ENCODE results near the gene CFAP126. TPM values are rescaled to one million over a fixed set of nuclear protein-coding genes. Genes with fewer than 3 reads are reported as not detected.

Gene CFAP126
- total and polyA plus RNA-seq, 2 of the 13 experiments (the other 11 are each of a cell fraction or from before 2014, with no cell fraction given) = not detected

DNA sequence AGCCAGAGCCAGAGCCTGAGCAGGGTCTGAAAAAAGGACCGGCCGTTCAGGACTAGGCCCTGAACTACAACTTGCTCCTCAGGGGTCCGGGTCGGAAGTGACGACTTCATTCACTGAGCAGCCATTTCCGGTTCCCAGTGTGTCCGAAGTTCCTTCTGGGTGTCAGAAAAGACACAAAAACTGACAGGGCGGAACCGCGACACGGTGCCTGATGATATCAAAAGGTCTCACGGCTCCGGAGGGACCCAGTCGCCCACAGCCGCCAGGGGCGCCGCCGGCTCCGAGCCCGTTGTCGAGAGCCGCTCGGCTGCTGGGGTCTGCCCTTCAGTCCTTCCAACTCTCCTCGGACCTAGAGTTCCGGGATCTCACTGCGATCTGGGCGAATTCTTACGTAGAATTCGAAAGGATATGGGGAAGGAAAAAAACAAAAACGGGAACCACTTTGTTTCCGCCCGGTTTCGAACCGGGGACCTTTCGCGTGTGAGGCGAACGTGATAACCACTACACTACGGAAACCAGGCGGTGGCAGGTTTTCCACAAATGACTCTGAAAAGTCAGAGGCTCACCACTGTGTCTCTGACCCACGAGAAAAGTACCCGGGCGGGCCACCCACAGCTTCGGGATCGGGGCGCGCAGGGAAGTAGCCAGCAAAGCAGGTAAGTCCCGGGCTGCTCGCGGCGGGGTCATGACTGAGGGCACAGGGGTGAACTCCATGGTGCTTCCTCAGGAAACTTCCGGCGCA is 31.8 kb upstream of the CFAP126 start (continued):
- TF ChIP-seq, protein P1, sequence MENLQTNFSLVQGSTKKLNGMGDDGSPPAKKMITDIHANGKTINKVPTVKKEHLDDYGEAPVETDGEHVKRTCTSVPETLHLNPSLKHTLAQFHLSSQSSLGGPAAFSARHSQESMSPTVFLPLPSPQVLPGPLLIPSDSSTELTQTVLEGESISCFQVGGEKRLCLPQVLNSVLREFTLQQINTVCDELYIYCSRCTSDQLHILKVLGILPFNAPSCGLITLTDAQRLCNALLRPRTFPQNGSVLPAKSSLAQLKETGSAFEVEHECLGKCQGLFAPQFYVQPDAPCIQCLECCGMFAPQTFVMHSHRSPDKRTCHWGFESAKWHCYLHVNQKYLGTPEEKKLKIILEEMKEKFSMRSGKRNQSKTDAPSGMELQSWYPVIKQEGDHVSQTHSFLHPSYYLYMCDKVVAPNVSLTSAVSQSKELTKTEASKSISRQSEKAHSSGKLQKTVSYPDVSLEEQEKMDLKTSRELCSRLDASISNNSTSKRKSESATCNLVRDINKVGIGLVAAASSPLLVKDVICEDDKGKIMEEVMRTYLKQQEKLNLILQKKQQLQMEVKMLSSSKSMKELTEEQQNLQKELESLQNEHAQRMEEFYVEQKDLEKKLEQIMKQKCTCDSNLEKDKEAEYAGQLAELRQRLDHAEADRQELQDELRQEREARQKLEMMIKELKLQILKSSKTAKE (CRISPR knock-in tag; IDR thresholded peaks at IDR 0.05; ENCODE audit: borderline replicate concordance) = peak; percentile 35; the same call in 1 of the 2 replicates
- peak; percentile 72 for TF ChIP-seq ZC3H13 (CRISPR knock-in tag; IDR thresholded peaks at IDR 0.05)
- TF ChIP-seq U2AF2 (IDR thresholded peaks at IDR 0.05; ENCODE audit: low read depth, low read length) = 0 out of 2 replicates have a peak, but pooled peaks have one; percentile 20
- TF ChIP-seq, protein P2, sequence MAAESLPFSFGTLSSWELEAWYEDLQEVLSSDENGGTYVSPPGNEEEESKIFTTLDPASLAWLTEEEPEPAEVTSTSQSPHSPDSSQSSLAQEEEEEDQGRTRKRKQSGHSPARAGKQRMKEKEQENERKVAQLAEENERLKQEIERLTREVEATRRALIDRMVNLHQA (CRISPR knock-in tag; IDR thresholded peaks at IDR 0.05) = no peak
- TF ChIP-seq ZNF30 (CRISPR knock-in tag; IDR thresholded peaks at IDR 0.05) = 0 out of 2 replicates have a peak, but pooled peaks have one; percentile 18
- TF ChIP-seq, protein P3, sequence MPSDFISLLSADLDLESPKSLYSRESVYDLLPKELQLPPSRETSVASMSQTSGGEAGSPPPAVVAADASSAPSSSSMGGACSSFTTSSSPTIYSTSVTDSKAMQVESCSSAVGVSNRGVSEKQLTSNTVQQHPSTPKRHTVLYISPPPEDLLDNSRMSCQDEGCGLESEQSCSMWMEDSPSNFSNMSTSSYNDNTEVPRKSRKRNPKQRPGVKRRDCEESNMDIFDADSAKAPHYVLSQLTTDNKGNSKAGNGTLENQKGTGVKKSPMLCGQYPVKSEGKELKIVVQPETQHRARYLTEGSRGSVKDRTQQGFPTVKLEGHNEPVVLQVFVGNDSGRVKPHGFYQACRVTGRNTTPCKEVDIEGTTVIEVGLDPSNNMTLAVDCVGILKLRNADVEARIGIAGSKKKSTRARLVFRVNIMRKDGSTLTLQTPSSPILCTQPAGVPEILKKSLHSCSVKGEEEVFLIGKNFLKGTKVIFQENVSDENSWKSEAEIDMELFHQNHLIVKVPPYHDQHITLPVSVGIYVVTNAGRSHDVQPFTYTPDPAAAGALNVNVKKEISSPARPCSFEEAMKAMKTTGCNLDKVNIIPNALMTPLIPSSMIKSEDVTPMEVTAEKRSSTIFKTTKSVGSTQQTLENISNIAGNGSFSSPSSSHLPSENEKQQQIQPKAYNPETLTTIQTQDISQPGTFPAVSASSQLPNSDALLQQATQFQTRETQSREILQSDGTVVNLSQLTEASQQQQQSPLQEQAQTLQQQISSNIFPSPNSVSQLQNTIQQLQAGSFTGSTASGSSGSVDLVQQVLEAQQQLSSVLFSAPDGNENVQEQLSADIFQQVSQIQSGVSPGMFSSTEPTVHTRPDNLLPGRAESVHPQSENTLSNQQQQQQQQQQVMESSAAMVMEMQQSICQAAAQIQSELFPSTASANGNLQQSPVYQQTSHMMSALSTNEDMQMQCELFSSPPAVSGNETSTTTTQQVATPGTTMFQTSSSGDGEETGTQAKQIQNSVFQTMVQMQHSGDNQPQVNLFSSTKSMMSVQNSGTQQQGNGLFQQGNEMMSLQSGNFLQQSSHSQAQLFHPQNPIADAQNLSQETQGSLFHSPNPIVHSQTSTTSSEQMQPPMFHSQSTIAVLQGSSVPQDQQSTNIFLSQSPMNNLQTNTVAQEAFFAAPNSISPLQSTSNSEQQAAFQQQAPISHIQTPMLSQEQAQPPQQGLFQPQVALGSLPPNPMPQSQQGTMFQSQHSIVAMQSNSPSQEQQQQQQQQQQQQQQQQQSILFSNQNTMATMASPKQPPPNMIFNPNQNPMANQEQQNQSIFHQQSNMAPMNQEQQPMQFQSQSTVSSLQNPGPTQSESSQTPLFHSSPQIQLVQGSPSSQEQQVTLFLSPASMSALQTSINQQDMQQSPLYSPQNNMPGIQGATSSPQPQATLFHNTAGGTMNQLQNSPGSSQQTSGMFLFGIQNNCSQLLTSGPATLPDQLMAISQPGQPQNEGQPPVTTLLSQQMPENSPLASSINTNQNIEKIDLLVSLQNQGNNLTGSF (CRISPR knock-in tag; IDR thresholded peaks at IDR 0.05) = 0 out of 2 replicates have a peak, but pooled peaks have one; percentile 7
- TF ChIP-seq, protein P4, sequence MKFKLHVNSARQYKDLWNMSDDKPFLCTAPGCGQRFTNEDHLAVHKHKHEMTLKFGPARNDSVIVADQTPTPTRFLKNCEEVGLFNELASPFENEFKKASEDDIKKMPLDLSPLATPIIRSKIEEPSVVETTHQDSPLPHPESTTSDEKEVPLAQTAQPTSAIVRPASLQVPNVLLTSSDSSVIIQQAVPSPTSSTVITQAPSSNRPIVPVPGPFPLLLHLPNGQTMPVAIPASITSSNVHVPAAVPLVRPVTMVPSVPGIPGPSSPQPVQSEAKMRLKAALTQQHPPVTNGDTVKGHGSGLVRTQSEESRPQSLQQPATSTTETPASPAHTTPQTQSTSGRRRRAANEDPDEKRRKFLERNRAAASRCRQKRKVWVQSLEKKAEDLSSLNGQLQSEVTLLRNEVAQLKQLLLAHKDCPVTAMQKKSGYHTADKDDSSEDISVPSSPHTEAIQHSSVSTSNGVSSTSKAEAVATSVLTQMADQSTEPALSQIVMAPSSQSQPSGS (CRISPR knock-in tag; IDR thresholded peaks at IDR 0.05) = peak; percentile 47; the same call in 1 of the 2 replicates
- no peak for TF ChIP-seq ZNF354B (CRISPR knock-in tag; IDR thresholded peaks at IDR 0.05)
- TF ChIP-seq ZNF777 (CRISPR knock-in tag; IDR thresholded peaks at IDR 0.05) = peak; percentile 82
- TF ChIP-seq CHD4 (IDR thresholded peaks at IDR 0.05; ENCODE audit: borderline replicate concordance, low read length) = no peak; the same call in 1 of the 2 replicates
- 0 out of 2 replicates have a peak, but pooled peaks have one; percentile 52 for TF ChIP-seq ZNF749 (CRISPR knock-in tag; IDR thresholded peaks at IDR 0.05; ENCODE audit: borderline replicate concordance)
- TF ChIP-seq MYC (CRISPR knock-in tag; IDR thresholded peaks at IDR 0.05; ENCODE audit: borderline replicate concordance) = peak; percentile 58; the same call in 1 of the 2 replicates
- peak; percentile 44; the same call in 1 of the 2 replicates for TF ChIP-seq HNRNPL (IDR thresholded peaks at IDR 0.05; ENCODE audit: low read depth, low read length)
- no peak for TF ChIP-seq ZNF12 (CRISPR knock-in tag; IDR thresholded peaks at IDR 0.05)
- TF ChIP-seq, protein P5, sequence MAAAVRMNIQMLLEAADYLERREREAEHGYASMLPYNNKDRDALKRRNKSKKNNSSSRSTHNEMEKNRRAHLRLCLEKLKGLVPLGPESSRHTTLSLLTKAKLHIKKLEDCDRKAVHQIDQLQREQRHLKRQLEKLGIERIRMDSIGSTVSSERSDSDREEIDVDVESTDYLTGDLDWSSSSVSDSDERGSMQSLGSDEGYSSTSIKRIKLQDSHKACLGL (CRISPR knock-in tag; IDR thresholded peaks at IDR 0.05) = 0 out of 2 replicates have a peak, but pooled peaks have one; percentile 70
- no peak for TF ChIP-seq SOX13 (IDR thresholded peaks at IDR 0.05)
- peak in 1 of 2 experiments; percentile 16; a peak in 1 of 4 replicates for TF ChIP-seq SOX13 (CRISPR knock-in tag; conservative IDR thresholded peaks at IDR 0.05 in 1 of 2, IDR thresholded peaks at IDR 0.05 in 1 of 2)
- TF ChIP-seq EP300 (IDR thresholded peaks at IDR 0.05; ENCODE audit: low read depth in 2 of 2, low read length in 2 of 2) = no peak
- peak; percentile 18; the same call in 1 of the 2 replicates for TF ChIP-seq EP300 (CRISPR knock-in tag; IDR thresholded peaks at IDR 0.05; ENCODE audit: borderline replicate concordance)

Data from HepG2 (cell line).